Mesothelial cell of epicardium (in vitro differentiated cells): Measurements from ENCODE around the gene HNRNPA1. TPM values are rescaled to one million over a fixed set of nuclear protein-coding genes. Genes with fewer than 3 reads are reported as not detected.
"Not testable (repeated sequence)": the region's sequence is repeated elsewhere in the genome, so short reads cannot be mapped to it uniquely, and the experiment has no call there.

ENCODE experiments used
- DNase-seq, 2 experiments: peaks; one replicate each; pipeline ENCODE4 v3.0.0; 2021; ENCODE audit warnings: low spot score in 2 of 2; ENCODE audit not compliant: unreplicated experiment in 2 of 2
- H3K27ac Mint-ChIP-seq: 2 replicates; pipeline ENCODE4 v1.8.0; 2021; ENCODE audit warnings: mixed read lengths
- H3K27me3 Mint-ChIP-seq: 2 replicates; pipeline ENCODE4 v1.8.0; 2021; ENCODE audit warnings: low read depth, mixed read lengths
- H3K36me3 Mint-ChIP-seq: 2 replicates; pipeline ENCODE4 v1.8.0; 2021; ENCODE audit warnings: mixed read lengths
- H3K4me1 Mint-ChIP-seq: 2 replicates; pipeline ENCODE4 v1.8.0; 2021; ENCODE audit warnings: mixed read lengths
- H3K4me3 Mint-ChIP-seq: 2 replicates; pipeline ENCODE4 v1.8.0; 2021; ENCODE audit warnings: mild to moderate bottlenecking, moderate library complexity, mixed read lengths
- H3K9me3 Mint-ChIP-seq: 2 replicates; pipeline ENCODE4 v1.8.0; 2021; ENCODE audit warnings: mixed read lengths
- total RNA-seq: library from RNA; stranded (reverse); gene quantifications from 3 replicates; pipeline ENCODE4 v1.2.1, GENCODE V29; 2021
- TF ChIP-seq, protein P1 (sequence below): fragments of 200-600 bp; sonication (generic); IDR thresholded peaks from one replicate; pipeline ENCODE4 v1.5.0; 2021; ENCODE audit warnings: antibody characterized with exemption; ENCODE audit not compliant: unreplicated experiment

HNRNPA1 gene
- total RNA-seq, 1 donor from 2014 or later: 2,205 TPM

DNA sequence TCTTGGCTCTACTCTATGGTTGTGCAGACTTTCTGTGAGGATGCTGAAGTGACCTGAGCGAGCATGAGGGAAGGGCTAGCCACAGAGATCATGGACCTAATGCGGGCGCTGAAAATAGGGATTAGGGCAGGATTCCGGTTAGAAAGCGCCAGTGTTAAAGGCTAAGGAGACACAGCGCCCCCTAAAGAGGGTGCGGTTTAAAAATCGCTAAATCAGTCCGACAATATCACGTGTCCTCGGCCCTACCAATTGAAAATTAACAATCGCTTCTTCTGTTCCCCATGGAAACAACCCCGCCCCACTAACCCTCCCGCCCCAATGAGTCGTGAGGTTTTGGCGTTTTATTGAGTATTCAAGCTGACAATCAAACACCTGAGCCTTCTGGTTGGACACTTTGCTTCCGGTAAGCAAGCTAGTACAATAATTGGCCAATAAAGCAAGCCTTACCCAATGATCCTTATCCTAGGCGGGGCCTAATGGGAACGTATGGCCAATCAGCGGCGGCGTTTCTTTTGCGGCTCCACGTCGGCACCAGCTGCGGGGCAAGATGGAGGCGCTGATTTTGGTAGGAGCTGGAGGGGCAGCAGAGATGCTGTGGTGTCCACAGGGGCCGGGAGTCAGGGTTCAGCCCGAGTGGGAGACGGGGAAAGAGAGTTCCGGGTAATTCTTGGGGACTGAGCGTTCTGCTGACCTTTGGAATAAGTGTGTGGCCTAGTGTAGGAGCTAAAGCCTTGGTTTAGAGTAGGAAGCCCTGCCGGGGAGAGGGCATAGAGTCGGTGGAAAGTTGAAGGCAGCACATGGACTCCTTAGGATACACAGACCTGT, 44.3 kb downstream of the HNRNPA1 start, which contains the start of gene COPZ1:
Gene COPZ1, plus strand, starts transcription at position 515 of the 825 bp plus-strand sequence. Its CDS starts 33 bp downstream, at position 548.
- H3K4me3 Mint-ChIP-seq: peak within 1 kb of the TSS; percentile 94
- peak; percentile 84 to 90 for DNase-seq
- H3K27ac Mint-ChIP-seq: peak within 1 kb of the TSS; percentile 99
- TF ChIP-seq, protein P1, sequence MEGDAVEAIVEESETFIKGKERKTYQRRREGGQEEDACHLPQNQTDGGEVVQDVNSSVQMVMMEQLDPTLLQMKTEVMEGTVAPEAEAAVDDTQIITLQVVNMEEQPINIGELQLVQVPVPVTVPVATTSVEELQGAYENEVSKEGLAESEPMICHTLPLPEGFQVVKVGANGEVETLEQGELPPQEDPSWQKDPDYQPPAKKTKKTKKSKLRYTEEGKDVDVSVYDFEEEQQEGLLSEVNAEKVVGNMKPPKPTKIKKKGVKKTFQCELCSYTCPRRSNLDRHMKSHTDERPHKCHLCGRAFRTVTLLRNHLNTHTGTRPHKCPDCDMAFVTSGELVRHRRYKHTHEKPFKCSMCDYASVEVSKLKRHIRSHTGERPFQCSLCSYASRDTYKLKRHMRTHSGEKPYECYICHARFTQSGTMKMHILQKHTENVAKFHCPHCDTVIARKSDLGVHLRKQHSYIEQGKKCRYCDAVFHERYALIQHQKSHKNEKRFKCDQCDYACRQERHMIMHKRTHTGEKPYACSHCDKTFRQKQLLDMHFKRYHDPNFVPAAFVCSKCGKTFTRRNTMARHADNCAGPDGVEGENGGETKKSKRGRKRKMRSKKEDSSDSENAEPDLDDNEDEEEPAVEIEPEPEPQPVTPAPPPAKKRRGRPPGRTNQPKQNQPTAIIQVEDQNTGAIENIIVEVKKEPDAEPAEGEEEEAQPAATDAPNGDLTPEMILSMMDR: peak; percentile 59
- H3K36me3 Mint-ChIP-seq: no peaks in the 10 kb centered on the region
- no peaks in the 10 kb centered on the region for H3K9me3 Mint-ChIP-seq
- H3K27me3 Mint-ChIP-seq: no peaks in the 10 kb centered on the region
- H3K4me1 Mint-ChIP-seq: peaks cover 37% of the 10 kb centered on the region

DNA sequence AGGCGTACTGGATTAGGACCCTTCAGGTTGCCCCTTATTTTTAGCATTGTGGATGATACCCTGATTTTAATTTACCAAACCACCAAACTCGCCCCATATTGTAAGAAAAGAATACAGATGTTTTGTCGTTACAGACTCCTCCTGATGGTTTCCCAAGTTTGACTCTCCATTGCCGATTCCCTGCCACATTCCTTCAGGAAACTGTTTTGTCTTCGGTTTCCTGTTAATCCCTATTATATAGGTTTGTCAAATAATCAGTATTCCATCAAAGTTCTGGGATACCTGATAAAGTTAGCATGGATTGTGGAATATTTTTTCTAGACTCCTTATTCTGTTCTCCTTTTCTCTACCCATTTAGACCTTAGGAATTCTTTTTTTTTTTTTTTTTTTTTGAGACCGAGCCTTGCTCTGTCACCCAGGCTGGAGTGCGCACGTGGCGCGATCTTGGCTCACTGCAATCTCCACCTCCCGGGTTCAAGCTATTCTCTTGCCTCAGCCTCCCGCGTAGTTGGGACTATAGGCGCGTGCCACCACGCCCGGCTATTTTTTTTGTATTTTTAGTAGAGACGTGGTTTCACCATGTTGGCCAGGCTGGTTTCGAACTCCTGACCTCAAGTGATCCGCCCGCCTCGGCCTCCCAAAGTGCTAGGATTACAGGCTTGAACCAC, 45.0 kb downstream of the HNRNPA1 start:
- peak overlapping the region; percentile 99 for H3K27ac Mint-ChIP-seq
- not testable (repeated sequence) for DNase-seq, H3K36me3 Mint-ChIP-seq, H3K27me3 Mint-ChIP-seq, H3K9me3 Mint-ChIP-seq
- H3K4me1 Mint-ChIP-seq: peaks cover 44% of the 10 kb centered on the region
- peak overlapping the region; percentile 94 for H3K4me3 Mint-ChIP-seq

DNA sequence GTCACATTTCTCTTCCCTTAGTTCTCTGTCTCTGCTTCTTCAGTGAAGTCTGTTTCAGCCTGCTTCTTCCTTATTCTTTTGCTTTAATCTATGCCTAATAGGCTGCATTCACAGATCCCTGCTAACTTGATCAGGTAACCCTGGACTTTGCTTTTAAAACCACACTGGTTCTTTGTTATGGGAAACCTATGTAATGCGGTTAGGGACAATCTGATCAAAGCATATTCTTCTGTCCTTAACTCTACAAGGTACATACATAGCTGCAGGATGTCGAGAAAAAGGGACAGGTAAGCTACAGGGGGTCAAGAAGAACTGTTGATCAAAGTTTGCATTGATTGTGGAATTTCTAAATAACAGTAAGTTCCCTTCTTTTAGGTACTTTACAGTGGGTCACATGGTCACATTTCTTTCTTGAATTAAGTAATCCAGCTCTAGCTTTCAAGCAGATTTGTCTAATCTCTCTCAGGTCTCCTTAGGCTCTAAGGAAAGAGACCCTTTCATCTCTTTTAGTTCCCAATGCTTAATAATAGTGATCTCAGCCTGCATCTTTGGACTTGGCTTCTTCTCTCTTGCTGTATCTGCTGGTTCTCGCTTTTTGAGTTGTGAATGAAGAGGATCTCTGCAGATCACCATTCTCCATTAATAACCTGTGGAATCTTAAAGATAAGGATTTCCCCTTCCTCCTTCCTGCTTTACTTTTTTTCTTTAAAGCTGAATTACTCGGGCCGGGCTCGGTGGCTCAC, 48.2 kb downstream of the HNRNPA1 start:
- TF ChIP-seq, protein P1: no peak
- no peaks in the 10 kb centered on the region for H3K36me3 Mint-ChIP-seq
- H3K4me1 Mint-ChIP-seq: peaks cover 60% of the 10 kb centered on the region
- peak overlapping the region; percentile 91 for H3K27ac Mint-ChIP-seq
- peak overlapping the region; percentile 7 for H3K4me3 Mint-ChIP-seq
- H3K27me3 Mint-ChIP-seq: no peaks in the 10 kb centered on the region
- no peak for DNase-seq
- H3K9me3 Mint-ChIP-seq: no peaks in the 10 kb centered on the region

DNA sequence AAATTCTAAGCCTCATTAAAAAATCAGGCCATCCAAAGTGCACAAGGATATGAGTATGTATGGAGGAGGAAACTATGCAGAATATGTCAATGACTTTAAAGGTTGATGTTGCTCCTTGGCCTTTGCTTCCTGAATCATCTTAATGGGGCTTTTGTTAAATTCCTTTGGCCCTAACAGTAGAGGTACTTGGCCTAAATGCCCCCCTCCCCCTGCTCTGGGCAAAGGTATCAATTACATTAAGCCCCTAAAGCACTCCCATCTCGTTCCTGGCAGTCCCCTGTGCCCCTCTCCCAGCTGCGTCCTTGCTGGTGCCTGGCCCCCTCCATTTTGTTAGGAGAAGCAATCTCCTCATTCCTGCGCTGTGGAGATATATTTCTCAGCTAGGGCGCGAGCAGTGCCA, 49.2 kb downstream of the HNRNPA1 start:
- Mint-ChIP-seq H3K4me3 (peak overlapping the region; percentile 4), H3K9me3 (no peaks in the 10 kb centered on the region), H3K4me1 (peaks cover 56% of the 10 kb centered on the region), H3K27ac (peak overlapping the region; percentile 91), H3K27me3 (no peaks in the 10 kb centered on the region), H3K36me3 (no peaks in the 10 kb centered on the region)
- DNase-seq: no peak
- TF ChIP-seq, protein P1: no peak

DNA sequence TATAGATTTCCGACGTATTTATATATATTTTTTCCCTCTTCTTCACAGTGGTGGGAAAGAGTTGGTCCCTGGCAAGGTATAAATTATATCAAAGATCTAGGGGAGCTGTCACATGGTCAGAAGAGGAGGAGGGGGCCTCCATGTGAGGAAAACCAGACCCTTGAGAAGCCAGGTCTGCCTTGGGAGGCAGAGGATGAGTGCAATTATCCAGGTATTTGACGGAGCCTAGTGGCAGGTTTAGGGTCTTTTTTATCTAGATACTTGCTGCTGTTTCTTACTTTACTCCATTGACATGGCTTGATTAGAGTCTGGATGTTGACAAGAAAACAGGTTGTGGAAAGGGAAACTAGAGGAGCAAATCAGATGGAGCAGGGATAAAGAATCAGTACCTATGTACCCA, 49.9 kb downstream of the HNRNPA1 start:
- no peak overlapping the region for H3K4me3 Mint-ChIP-seq
- no peaks in the 10 kb centered on the region for H3K27me3 Mint-ChIP-seq
- peak overlapping the region; percentile 91 for H3K27ac Mint-ChIP-seq
- no peak for DNase-seq
- H3K9me3 Mint-ChIP-seq: no peaks in the 10 kb centered on the region
- no peaks in the 10 kb centered on the region for H3K36me3 Mint-ChIP-seq
- TF ChIP-seq, protein P1: no peak
- peaks cover 51% of the 10 kb centered on the region for H3K4me1 Mint-ChIP-seq
